GM19395 (cell line): Measurements from ENCODE around the gene ESYT1.
"Not testable (repeated sequence)": the region's sequence is repeated elsewhere in the genome, so short reads cannot be mapped to it uniquely, and the experiment has no call there.

Source experiments
- ATAC-seq: cut with Tn5 transposase; IDR thresholded peaks from one replicate; pipeline ENCODE4 v1.9.1; 2021; ENCODE audit warnings: mild to moderate bottlenecking, moderate library complexity; ENCODE audit not compliant: unreplicated experiment

Gene ESYT1

DNA sequence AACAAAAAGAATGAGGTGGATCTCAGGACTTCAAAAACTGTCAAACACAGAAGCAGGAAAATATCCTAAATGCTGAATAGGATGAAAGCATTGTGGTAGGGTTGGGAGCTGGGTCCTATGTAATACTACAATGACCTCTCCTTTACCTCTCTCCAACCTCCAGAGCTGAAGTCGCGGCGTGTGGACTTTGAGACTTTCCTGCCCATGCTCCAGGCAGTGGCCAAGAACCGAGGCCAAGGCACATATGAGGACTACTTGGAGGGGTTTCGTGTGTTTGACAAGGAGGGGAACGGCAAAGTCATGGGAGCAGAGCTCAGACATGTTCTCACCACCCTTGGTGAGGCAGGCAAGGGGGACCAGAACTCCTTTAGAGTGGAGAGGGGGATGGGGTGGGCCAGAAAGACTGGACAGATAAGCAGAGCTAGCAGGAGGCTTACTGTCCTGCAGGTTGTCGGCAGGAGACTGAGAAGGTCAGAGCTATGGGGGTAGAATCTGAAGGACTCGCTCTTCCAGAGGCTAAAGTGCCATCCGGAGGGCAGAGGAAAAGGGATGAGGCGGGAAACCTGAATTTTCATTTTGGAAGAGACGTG lies 27.3 kb downstream of the ESYT1 start:
- no peak for ATAC-seq

DNA sequence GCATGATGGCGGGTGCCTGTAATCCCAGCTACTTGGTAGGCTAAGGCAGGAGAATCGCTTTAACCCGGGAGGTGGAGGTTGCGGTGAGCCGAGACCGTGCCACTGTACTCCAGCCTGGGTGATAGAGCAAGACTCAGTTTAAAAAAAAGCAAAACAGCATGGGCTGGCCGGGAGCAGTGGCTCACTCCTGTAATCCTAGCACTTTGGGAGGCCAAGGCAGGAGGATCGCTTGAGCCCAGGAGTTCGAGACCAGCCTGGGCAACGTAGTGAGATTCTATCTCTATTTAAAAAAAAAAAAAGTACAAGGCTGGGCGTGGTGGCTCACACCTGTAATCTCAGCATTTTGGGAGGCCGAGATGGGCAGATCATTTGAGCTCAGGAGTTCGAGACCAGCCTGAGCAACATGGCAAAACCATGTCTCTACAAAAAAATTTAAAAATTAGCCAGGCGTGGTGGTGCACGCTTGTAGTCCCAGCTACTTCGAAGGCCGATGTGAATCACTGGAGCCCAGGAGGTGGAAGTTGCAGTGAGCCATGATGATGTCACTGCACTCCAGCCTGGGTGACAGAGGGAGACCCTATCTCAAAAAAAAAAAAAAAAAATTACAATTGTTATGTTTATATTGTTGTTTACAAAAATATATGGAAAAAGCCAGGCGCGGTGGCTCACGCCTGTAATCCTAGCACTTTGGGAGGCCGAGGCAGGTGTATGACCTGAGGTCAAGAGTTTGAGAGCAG lies 28.6 kb downstream of the ESYT1 start:
- not testable (repeated sequence) for ATAC-seq

DNA sequence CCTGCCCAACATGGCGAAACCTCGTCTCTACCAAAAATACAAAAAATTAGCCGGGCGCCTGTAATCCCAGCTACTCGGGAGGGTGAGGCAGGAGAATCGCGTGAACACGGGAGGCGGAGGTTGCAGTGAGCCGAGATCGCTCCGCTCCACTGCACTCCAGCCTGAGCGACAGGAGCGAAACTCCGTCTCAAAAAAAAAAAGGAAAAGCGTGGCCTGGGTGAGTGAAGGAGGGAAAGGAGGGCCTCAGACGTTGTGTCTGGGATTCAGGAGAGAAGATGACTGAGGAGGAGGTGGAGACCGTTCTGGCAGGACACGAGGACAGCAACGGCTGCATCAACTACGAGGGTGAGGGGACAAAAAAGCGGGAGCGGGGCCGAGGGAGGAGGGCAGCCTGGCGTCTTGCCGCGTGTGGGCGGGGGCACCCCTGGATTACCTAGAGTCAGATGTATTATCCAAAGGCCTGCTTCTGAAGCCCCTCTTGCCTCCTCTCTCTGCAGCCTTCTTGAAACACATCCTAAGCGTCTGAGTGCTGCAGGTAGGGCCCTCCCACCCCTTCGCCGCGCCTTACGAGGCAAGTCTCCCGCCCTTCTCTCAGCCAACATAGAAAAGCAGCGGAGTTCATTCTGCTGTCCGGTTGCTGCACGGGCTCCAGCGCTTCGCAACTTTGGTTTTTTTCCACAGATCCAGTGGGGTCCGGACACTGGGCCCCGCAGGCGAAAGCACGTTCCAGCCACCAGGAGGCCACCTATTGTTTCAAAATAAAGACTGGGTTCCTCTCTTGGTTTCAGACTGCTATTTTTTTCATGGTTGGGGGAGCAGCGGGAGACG lies 29.3 kb downstream of the ESYT1 start:
- peak; percentile 38 for ATAC-seq

DNA sequence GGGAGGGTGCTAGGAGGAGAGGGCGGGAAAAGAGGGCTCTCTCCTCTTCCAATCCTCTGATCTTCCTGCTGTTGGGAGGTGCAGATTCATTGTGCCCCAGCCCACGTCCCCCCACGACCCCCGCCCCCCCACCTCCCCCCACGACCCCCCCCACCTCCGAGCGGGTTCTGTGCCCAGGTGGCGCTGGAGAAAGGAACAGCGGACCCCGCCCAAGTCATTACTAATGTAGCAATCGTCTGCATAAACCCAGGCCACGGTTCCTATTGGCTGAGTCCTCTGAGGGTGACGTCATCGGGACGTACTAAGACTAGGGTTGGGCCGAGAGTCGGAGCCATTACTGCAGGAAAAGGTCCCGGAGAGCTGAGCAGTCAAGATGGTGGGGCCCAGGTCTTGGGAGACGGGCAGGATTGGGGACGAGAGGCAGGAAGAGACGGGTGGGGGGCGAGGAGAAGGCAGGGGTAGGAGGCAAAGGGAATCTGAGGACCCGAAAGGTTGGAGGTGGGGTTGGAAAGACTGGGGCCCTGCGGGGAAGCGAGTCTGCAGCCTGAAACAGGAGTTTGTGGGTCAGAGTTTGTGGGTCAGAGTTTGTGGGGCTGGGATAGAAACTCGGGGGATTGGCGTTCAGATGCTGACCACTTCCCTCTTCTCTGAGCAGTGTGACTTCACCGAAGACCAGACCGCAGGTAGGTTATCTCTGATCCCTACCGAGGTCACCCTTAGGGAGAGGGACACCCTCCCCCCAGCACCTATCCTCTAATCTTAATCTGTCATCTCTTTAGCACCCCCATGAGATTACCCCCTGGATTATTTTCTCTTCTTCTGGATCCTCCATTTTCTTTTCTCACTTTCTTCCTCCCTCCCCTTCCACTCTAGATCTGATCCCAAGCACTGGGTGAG lies 30.2 kb downstream of the ESYT1 start, which contains the start of gene MYL6:
Gene MYL6, plus strand, starts transcription at position 331 of the 897 bp plus-strand sequence. Its CDS starts 43 bp downstream, at position 374.
- ATAC-seq = peak; percentile 83

DNA sequence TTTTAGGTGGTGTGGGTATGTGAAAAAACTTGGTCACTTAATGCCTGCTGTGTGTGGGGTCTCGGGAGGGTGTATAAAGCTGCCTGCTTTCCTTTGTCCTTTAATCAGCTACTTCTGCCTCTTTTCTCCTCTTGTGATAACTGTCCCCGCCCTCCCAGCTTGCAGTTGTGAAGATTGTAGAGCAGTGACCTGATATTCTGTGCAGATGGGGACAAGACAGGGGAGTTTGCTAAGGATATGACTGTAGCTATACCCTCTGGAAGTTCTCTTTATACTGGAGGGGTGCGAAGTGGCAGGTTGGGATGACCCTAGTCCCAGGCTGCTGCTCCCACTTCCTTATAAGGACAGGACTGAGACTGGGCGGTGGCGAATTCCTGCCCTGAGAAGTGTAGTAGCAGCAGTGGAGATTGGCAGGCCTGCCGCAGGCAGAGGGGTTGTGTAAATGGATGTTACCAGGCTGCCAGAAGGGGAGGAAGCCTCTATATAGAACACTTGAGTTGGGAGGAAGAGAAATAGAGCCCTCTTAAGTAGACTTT lies 30.9 kb downstream of the ESYT1 start:
- no peak for ATAC-seq

DNA sequence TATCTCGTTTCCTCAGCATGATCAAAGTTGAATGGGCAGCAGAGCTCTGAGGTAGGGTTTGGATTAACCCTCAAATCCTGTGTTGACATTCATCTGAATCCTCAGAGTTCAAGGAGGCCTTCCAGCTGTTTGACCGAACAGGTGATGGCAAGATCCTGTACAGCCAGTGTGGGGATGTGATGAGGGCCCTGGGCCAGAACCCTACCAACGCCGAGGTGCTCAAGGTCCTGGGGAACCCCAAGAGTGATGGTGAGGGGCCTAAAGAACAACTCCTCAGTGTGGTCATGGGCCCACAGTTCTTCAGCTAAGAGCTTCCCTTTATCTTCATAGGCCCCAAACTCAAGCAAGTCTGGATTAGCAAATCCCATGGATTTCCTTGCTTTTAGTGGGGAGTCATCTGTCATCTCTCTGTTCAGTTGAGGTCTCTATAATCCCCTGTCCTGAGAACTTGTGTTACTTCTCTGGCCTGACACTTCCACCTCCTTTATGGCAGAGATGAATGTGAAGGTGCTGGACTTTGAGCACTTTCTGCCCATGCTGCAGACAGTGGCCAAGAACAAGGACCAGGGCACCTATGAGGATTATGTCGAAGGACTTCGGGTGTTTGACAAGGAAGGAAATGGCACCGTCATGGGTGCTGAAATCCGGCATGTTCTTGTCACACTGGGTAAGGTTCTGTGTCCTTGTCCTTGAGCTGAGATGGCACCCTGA lies 31.6 kb downstream of the ESYT1 start:
- no peak for ATAC-seq

DNA sequence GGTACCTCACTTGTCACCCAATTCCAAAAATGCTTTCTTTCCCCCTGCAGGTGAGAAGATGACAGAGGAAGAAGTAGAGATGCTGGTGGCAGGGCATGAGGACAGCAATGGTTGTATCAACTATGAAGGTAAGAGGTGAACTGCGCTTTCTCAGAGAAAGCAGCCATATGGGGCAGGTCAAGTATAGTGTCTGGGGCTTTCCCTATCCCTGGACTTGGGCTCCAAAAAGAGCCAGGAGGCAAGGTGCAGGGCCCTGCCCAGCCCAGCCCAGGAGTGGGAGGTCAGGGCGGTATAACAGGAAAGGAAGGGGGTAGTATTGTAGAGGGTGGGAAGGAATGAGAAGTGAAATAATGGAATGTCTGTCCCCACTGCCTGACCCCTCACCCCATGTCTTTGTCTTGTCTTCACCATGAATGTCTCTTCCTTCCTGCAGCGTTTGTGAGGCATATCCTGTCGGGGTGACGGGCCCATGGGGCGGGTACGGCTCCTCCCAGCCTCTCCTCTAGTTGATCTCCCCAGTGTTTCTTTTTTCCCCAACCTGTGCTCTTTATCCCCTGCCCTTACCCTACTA lies 32.2 kb downstream of the ESYT1 start:
- ATAC-seq = no peak

DNA sequence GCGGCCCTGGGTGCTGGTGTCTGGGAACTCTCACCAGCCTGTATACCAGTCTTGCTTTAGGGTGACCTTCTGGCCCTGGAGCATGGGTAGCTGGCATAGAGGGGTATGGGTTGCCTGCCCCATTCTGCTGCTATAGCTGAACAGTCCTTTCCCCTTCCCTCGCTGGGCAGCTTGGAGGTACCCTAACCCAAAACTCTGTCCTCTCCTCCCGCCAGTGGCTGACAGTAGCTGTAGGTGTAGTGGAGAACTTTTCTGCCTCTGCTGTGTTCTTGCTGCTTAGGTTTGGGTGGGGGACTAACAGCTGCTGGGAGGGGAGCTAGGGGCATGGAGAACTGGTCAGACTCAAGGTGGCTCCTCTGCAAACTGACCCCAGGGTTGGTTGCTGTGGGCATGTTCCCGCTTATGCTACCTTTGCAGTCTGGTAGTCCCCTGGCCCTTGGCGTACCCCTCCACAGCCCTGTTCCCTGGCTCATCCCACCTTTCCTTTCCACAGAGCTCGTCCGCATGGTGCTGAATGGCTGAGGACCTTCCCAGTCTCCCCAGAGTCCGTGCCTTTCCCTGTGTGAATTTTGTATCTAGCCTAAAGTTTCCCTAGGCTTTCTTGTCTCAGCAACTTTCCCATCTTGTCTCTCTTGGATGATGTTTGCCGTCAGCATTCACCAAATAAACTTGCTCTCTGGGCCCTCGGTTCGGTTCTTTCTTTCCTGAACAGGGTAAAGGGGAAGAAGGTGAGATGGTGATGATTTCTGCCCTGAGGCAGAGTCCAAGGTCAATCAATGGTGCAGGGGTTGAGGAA lies 33.0 kb downstream of the ESYT1 start:
- ATAC-seq = no peak

DNA sequence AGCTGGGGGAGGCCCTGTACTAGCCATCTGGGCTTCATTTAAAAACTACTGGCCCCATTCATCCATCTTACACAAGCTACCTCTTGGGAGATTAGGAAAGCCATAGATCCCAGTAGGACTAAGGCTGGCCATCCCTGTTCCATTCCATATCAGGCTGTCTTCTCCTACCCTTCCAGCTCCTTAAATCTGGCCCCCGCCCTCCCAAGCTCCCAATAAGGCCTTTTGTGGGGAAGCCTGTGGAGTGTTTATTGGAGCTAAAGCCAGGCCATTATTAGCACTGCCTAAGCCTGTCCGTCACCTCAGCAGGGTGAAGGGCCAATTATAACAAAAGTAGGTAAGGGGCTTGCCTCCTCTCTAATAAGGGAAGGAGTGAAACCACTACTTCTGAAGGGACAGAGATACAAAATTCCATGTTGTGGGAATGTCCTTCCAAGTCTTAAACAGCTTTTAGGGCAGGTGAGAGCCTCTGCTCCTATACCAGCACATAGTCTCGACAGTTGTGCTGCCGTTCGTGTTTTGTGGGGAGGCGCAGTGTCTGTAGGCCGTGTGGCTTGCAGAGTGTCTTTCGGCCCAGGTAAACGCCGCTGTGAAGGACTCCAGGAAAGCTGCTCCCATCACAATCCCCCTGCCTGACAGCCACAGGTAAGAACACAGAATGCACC lies 33.8 kb downstream of the ESYT1 start:
- no peak for ATAC-seq

DNA sequence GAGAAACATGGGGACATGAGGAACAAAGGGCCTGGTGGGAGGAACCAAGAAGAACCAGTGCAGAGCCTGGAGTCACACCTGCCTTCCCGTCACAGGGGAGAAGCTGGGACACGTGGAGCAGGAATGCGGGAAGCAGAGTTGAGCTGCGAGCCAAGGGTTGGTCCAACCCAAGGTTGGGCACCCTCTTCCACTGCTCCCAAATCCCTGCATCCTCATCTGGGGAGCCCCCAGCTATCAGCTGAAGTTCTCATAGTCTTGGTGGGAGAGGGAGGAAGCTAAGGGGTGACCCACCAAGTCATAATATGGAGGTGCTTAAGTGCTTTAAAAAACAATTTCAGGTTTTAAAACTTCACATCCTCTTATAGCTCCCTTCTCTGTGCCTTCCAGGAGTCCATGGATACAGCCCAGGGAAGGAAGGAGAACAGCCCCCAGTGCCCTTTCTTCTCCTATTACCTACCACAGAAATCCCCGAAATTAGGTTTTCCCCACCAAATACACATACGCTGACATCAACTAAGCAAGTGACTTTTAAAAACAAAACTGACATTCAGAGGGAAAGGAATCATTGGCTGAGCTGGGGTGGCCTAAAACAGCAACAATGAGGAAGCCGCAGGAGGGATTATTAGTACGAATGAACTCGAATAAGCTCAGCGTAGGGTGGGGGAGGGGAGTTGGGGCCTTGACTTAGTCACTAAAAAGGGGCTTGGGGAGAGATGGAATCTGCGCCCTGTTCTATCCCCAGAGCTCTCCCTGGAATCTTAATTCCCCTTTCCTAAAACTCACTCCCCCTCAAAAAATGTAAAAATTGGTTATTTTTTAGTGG lies 34.6 kb downstream of the ESYT1 start:
- ATAC-seq = no peak

DNA sequence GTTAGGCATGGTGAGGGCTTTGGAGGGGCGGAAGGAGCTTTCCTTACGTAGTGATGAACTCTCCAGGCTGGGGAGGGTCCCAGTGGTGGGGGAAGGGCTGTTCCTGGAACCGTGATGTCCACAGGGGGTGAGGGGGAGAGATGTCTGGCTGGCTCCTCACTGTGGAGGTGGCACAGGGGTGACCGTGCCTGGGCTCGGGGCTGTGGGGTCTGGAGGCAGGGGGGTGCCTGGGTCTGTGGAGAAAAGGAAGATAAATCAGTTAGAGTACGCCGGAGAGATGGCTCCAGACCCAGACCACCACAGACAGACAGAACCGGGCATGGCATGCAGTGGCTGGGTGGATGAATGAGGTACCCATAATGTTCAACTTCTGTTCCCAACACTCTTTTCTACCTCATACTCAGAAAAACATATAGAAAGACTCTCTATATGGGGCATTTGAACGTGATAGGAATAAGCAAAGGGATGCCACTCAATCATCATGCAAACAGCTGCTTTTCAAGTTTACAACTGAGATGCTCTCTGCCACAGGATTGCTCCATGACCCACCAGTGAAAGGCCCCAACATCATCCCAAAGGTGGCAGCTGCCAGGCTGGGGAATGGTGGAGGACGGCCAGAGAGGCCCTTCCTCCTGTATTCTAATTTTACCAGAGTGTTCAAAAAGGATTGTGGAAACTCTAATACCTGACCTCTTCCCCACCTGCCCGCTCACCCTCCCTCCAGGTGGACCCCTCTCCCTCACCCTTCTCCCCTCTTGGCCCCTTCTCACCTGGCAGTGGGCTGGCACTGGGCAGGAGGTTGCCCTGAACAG lies 35.7 kb downstream of the ESYT1 start:
- ATAC-seq = no peak

DNA sequence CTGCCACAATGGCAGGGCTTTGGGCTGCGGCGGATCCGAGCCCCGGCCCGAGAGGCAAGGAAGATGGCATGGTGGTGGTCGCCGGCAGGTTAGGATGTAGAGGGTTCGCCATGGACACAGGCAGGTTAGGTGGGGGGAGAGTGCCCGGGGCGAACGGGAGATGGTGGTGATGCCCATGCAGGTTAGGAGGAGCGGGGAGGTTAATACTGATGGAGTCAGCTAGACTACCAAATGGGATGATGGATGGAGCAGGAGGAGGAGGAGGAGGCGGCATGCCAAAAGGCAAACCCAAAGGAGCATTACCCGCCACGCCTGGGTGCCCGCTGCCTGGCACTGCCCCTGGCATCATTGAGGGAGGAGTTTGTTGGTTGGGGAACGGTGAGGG lies 36.3 kb downstream of the ESYT1 start:
- ATAC-seq = no peak

DNA sequence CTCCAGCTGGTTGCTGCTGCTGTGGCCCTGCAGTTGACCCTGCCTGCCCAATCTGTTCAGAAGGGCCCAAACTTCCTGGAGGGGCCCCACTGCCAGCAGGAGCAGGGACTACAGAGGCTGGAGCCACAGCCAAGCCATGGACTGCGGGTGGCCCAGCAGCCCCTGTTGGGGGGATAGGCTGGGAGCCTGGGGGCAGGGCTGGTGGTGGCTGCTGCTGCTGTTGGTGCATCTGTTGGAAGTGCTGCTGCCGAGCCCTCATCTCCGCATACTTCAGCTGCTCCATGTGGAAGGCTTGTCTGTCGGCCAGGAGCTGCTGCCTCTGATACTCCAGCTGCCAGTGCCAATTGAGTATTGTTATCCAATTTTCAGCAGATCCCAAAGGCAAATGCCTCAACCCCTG lies 37.3 kb downstream of the ESYT1 start:
- ATAC-seq = no peak

DNA sequence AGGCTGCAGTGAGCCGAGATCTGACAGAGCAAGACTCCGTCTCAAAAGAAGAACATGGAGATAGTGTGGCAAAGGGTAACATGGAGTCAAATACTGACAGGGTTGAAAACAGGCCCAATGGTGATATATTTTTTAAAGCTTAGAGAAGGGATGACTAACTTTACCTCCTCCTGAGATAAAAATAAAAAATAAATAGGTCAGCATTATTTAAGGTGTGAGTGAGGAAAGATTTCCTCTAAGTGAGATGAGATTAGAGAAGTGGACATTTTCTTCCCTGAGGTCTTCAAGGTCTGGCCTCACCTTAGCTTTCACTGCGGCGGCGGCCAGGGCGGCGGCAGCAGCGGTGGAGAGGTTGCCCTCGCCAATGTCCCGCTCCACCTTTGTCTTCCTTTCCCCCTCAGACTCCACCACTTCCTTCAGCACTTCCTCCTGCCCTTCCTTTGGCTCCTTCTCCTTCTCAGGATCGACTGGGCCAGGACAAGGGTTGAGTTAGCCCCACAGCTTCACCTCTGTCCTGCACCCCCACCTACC lies 41.2 kb downstream of the ESYT1 start:
- ATAC-seq = no peak

DNA sequence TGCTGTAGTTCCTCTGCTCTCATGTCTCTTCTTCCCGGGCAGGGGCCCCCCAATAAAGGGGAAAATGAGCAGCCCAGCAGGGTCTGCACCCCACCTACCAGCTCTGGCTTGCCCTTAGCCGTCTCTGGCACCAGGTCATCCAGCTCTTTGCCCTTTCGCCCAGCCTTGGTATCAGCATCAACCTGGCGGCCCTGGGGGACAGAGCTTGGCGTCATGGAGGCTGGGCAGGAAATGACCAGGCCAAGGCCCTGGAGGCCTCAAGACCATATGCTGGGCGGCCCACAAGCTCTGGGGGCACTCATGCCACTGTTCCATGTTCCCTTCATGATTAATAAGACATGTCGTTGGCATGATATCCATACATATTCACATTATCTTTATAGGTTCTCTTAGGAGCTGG lies 44.8 kb downstream of the ESYT1 start:
- ATAC-seq = no peak

DNA sequence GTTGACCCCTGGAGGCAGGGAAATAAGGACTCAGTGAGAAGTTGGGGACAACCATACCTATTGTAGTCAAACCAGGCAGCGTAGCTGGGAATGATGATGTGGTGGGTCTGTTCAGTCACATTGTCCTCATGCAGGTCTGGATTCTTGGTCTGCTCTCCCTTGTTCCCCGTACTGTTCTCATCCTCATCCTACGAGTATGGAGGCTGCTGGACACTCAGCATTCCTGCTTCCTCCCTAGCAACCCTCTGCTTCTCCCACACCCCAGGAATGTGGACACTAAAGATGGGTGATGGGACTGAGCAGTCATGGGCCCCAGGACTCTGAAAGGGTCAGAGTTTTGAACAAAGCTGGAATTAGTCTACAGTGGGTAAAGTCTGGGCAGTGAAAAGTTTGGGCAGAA lies 50.3 kb downstream of the ESYT1 start:
- ATAC-seq = no peak
